ENCODE measurements around the gene PIF1.

Gene PIF1

DNA sequence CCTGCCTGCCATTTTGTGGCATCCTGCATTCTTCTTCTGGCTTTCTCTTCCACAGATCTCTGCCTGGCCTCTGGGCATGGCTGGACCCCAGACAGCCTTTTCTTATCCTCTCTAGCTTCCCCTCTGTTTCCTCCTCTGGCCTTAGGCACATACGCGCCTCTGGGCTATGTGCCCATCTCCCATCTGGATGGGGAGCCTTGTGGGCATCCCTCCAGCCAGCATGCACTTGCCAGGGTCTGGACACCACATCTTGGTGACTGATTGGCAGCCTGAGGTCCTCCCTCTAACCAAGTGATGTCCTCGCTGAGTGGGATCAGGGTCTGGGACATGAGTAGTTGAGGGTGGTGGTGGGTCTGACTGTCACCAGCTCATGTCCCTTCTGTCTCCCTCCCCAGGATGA lies 29.1 kb upstream of the PIF1 start:
- TF ChIP-seq ZFX (IDR thresholded peaks at IDR 0.05): no peak
- TF ChIP-seq, protein P1, sequence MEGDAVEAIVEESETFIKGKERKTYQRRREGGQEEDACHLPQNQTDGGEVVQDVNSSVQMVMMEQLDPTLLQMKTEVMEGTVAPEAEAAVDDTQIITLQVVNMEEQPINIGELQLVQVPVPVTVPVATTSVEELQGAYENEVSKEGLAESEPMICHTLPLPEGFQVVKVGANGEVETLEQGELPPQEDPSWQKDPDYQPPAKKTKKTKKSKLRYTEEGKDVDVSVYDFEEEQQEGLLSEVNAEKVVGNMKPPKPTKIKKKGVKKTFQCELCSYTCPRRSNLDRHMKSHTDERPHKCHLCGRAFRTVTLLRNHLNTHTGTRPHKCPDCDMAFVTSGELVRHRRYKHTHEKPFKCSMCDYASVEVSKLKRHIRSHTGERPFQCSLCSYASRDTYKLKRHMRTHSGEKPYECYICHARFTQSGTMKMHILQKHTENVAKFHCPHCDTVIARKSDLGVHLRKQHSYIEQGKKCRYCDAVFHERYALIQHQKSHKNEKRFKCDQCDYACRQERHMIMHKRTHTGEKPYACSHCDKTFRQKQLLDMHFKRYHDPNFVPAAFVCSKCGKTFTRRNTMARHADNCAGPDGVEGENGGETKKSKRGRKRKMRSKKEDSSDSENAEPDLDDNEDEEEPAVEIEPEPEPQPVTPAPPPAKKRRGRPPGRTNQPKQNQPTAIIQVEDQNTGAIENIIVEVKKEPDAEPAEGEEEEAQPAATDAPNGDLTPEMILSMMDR (conservative IDR thresholded peaks at IDR 0.05): no peak
- H3K27ac ChIP-seq: no peak overlapping the region

DNA sequence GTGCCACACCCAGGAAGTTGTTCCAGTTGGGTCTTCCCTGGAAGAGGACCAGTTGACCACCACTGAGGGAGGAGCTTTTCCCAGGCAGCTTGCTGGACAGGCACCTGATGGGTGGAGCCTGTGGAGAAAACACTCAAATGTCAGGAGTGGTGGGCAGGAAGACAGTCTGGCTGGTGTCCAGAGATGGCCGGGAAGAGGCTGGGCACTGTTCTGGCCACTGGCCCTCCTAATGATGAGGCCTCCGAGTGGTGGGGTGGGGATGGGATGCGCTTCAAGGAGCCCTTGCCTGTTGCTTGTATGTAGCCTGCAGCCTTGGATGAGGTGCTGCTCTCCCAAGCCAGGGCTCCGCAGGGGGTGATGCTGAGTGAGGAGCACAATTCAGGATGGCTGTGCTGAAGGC lies 28.6 kb upstream of the PIF1 start:
- H3K27ac ChIP-seq: no peak overlapping the region
- no peak for TF ChIP-seq ZFX (IDR thresholded peaks at IDR 0.05)
- TF ChIP-seq, protein P1 (conservative IDR thresholded peaks at IDR 0.05): no peak

DNA sequence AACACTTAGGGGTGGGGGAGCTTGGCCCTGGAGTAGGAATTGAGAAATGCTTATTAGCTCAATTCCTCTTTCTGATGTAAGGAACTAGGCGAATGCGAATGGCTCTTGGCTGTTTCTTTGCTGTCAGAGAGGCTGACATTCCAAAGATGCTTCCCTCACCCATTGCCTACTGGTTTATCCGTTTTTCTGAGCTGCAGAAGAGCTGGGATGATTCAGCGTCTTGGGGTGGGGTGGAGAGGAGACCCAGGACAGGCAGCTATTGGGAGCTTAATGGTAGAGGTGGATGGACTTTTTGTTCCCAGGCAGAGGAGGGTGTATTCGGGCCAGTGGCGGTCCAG lies 26.0 kb upstream of the PIF1 start:
- TF ChIP-seq, protein P1 (conservative IDR thresholded peaks at IDR 0.05): no peak
- no peak for TF ChIP-seq ZFX (IDR thresholded peaks at IDR 0.05)
- no peak overlapping the region for H3K27ac ChIP-seq

DNA sequence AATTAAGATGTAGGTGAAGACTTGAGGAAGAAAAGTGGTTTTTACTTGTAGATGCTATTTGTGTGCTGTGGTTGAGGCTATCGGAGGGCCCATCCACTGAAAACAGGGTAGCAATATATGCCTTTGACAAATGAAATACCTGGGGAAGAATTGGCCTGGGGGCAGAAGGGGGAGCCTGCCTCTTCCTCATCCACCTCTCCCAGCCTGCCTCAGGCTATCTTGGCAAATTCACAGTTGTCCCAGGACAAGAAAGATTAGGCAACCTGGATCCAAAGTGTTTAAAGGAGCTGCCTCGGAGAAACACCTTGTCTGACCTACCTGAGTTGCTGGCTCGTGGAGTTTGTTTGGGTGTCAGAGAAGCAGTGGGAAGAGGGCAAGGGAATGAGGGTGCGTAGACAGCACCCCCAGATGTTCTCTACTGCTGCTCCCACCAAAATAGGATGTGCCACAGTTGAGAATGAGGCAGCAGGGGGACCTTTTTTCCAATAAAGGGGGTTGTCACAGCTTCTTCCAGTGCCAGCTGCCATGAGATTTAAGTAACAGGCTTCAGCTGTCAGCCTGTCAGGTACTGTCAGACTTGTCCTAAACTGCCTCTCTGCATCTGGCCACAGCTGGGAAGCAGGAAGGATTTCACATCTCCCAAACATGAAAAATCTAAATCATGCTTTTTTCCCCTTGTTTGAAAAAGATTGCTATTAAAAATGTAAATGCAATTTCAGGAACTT lies 25.5 kb upstream of the PIF1 start:
- H3K27ac ChIP-seq: no peak overlapping the region
- TF ChIP-seq, protein P1 (conservative IDR thresholded peaks at IDR 0.05): no peak
- TF ChIP-seq ZFX (IDR thresholded peaks at IDR 0.05): no peak

DNA sequence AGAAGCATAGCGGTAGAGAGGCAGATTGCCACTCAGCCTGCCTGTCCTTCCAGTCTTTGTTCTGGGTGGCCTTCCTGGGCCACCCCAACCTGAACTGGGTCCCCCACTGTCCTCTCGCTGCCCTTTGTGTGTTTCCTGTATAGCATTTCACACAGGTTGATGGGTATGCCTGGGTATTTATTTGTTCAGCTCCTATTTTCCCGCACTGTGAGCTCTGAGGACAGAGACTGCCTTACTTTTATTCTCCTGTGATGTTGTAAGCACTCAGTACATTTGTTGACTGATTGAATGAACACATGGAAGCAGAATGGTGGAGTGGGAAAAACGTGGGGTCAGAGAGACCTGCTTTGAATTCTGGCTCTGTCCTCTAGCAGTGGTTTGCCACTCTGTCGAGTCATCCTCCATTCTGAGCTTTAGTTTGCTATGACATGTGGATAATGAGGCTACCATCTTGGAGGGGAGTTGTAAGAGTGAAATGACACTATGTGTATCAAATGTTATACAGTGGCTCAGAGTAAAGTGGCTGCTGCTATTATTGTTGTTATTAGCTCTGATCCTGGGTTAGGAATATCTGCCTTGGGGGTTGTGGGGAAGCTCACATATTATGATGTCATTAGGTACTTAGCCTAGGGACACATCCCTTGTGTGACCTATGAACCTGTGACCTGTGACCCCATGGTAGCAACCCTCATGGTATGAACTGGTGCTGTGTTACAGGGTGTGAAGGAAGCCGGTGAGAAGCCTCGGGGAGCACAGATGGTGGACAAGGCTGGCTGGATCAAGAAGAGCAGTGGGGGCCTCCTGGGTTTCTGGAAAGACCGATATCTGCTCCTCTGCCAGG lies 22.6 kb upstream of the PIF1 start:
- TF ChIP-seq, protein P1 (conservative IDR thresholded peaks at IDR 0.05): no peak
- TF ChIP-seq ZFX (IDR thresholded peaks at IDR 0.05): no peak
- H3K27ac ChIP-seq: no peak overlapping the region

DNA sequence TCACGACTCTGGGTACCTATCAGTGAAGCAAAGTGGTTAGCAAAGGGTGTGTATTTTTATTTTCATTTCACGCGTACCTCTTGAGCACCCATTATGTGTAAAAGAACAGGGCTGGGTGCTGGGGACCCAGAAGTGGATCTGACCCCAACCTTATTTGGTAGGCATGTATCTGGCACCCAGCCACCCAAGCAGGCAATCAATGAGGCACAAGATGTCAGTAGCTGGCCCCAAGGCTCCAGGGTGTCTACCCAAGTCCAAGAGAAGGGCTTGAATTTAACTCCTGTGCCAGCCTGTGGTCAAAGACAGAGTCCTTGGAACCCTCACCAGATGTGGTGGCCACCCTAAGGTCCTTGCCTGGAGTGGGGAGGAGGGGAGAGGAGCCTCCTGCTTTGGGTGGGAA lies 22.0 kb upstream of the PIF1 start:
- no peak overlapping the region for H3K27ac ChIP-seq
- TF ChIP-seq, protein P1 (conservative IDR thresholded peaks at IDR 0.05): no peak
- no peak; the same call in 1 of the 2 replicates for TF ChIP-seq ZFX (IDR thresholded peaks at IDR 0.05)

DNA sequence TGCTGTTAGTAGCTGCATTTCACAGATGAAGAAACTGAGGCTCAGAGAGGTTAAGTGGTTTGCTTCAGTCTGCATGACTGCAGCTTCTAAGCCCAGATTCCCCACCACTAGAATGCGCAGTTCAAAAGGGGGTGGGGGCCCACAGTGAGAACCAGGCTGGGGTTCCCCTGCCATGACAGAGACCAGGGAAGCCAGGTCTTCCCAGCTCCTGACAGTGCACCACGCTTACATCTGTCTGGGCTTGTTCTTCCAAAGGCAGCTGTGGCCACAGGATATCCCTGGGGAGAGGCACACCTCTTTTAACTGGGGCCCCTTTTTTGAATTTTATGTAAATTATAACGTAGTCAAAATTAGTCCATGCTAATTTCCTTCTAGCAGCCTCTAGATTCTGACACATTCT lies 21.6 kb upstream of the PIF1 start:
- no peak overlapping the region for H3K27ac ChIP-seq
- TF ChIP-seq, protein P1 (conservative IDR thresholded peaks at IDR 0.05): no peak
- TF ChIP-seq ZFX (IDR thresholded peaks at IDR 0.05): no peak

Data from C4-2B (cell line).